GM13977 (cell line): ENCODE data around the gene AHCTF1.

Experiments
- DNase-seq: peaks from one replicate; pipeline ENCODE4 v3.0.0; 2012; ENCODE audit warnings: low spot score
- in situ Hi-C: fragments of 300-500 bp; cut with MboI; formaldehyde crosslinking; loops from one replicate; pipeline ENCODE4 v1.12.0; 2022; ENCODE audit warnings: low sequenced_read_pairs, low pct_unique_long_range_greater_than_20kb, mixed read lengths, inconsistent platforms; ENCODE audit not compliant: unreplicated experiment
- TF ChIP-seq, protein P1 (sequence below): IDR thresholded peaks from 2 replicates; pipeline ENCODE4 v1.5.1; 2012; ENCODE audit warnings: mild to moderate bottlenecking, control low read depth; ENCODE audit not compliant: insufficient read depth; ENCODE audit errors: extremely low read depth, missing control alignments

The AHCTF1 gene

DNA sequence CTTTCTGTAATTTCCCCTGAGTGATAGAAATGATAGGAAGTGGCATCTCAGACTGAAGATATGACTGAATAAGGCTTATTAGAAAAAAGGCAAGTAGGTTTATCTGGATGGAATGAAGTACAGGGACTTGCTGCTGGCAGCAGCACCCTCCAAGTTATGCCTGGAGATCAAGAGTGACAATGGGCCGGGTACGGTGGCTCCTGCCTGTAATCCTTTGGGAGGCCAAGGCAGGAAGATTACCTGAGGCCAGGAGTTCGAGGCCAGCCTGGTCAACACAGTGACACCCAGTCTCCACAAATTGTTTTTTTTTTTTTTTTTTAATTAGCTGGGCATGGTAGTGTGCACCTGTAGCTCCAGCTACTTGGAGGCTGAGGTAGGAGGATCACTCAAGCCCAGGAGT is 119.8 kb downstream of the AHCTF1 start:
- in situ Hi-C loops = no loop called here
- TF ChIP-seq, protein P1, sequence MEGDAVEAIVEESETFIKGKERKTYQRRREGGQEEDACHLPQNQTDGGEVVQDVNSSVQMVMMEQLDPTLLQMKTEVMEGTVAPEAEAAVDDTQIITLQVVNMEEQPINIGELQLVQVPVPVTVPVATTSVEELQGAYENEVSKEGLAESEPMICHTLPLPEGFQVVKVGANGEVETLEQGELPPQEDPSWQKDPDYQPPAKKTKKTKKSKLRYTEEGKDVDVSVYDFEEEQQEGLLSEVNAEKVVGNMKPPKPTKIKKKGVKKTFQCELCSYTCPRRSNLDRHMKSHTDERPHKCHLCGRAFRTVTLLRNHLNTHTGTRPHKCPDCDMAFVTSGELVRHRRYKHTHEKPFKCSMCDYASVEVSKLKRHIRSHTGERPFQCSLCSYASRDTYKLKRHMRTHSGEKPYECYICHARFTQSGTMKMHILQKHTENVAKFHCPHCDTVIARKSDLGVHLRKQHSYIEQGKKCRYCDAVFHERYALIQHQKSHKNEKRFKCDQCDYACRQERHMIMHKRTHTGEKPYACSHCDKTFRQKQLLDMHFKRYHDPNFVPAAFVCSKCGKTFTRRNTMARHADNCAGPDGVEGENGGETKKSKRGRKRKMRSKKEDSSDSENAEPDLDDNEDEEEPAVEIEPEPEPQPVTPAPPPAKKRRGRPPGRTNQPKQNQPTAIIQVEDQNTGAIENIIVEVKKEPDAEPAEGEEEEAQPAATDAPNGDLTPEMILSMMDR = no peak
- no peak for DNase-seq

DNA sequence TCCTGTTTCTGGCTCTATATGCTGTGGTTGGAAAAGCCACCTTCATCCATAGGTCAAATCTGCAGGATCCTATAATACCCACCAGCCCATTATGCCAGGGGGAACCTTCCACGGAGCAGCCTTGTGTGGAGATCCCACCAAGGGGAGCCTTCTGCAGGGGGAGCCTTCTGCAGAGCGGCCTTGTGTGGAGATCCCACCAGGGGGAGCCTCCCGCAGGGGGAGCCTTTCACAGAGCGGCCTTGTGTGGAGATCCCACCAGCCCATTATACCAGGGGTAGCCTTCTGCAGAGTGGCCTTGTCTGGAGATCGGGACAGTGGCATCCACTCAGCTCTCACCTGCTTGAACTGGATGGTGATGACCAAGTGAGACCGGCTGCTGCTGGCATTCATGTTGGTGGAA is 122.3 kb downstream of the AHCTF1 start:
- in situ Hi-C loops = no loop called here
- DNase-seq = no peak
- TF ChIP-seq, protein P1 = no peak

DNA sequence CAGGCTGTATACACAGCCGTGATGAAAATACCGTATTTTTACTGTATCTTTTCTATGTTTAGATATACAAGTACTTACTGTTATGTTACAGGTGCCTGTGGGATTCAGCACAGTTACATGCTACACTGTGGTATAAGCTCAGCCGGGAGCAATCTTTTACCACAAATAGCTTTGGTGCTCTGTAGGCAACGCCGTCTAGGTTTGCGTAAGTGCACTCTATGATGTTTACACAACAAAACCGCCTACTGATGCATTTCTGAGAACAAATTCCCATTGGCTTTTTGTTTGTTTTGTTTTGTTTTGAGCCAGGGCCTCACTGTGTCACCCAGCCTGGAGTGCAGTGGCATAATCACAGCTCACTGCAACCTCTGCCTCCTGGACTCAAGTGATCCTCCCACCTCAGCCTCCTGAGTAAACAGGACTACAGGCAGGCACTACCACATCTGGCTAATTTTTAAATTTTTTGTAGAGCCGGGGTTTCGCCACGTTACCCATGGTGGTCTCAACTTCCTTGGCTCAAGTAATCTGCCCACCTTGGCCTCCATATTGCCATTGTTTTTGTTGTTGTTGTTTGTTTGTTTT is 126.5 kb downstream of the AHCTF1 start:
- TF ChIP-seq, protein P1 = no peak
- in situ Hi-C loops = no loop called here
- DNase-seq = no peak

DNA sequence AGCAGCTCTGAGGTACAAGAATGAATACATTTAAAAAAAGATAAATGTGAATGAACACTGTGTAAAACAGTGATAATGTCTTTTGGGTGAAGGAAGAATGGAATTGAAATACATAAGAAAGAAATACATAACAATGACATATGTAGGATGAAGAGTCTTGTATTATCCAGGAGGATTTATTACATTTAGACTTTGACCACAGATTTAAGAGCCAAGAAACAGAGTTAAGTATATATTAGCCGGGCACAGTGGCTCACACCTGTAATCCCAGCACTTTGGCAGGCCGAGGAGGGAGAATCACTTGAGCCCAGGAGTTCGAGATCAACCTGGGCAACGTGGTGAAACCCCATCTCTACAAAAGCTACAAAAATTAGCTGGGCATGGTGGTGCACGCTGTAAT is 127.9 kb downstream of the AHCTF1 start:
- in situ Hi-C loops = no loop called here
- TF ChIP-seq, protein P1 = no peak
- DNase-seq = no peak

DNA sequence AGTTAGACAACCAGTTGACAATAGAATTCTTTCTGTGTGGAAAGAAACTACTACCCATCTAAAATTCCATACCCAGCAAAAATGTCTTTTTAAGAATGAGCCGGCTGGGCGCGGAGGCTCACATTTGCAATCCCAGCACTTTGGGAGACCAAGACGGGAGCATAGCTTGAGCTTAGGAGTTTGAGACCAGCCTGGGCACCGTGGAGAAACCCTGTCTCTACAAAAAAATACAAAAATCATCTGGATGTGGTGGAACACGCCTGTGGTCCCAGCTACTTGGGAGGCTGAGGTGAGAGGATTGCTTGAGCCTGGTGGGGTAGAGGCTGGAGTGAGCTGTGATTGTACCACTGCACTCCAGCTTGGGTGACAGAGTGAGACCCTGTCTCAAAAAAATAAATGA is 128.4 kb downstream of the AHCTF1 start:
- no peak for DNase-seq
- in situ Hi-C loops = no loop called here
- TF ChIP-seq, protein P1 = no peak

DNA sequence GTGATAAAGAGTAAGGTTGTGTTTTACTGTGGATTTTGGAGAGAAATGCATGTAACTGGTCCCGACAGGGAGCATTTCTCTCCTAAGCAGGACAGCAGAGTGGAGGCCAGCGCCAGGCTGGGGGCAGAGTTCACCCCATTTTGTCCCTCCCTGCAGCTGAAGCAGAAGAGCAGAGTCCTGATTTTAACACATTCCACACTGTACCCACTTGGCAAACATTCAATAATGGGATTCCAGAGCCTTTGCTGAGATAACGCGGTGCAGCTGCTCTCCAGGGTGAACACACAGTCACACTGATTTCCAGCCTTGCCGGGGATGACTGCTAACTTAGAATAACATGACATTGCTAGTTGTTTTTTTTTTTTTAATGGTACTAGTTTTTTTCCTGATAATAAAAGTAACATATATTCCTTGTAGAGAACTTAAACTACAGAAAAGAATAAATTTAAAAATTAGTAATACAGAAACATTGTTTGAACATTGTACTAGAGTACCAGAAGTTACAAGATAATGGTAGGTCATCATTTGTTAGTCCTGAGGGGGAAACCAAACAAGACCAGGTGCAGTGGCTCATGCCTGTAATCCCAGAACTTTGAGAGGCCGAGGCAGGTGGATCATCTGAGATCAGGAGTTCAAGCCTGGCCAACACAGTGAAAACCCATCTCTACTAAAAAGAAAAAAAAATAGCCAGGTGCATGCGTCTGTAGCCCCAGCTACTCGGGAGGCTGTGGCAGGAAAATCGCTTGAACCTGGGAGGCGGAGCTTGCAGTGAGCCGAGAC is 130.3 kb downstream of the AHCTF1 start:
- TF ChIP-seq, protein P1 = no peak
- in situ Hi-C loops = no loop called here
- no peak for DNase-seq
